Erythroblast (primary cell): Measurements from ENCODE around the gene PSMB10.

Experiments
- DNase-seq, 2 experiments: peaks; one replicate each; lab custom pipeline; 2025; lab: John Stamatoyannopoulos, UW
- GATA1 ChIP-seq: IDR thresholded peaks from 2 replicates; pipeline ENCODE4 v1.6.1; 2011; ENCODE audit warnings: low read depth, mild to moderate bottlenecking, control low read depth, low read length, moderate library complexity
- POLR2A ChIP-seq: IDR thresholded peaks from 2 replicates; pipeline ENCODE4 v1.6.1; 2011; ENCODE audit warnings: mild to moderate bottlenecking, low read length

The PSMB10 gene

DNA sequence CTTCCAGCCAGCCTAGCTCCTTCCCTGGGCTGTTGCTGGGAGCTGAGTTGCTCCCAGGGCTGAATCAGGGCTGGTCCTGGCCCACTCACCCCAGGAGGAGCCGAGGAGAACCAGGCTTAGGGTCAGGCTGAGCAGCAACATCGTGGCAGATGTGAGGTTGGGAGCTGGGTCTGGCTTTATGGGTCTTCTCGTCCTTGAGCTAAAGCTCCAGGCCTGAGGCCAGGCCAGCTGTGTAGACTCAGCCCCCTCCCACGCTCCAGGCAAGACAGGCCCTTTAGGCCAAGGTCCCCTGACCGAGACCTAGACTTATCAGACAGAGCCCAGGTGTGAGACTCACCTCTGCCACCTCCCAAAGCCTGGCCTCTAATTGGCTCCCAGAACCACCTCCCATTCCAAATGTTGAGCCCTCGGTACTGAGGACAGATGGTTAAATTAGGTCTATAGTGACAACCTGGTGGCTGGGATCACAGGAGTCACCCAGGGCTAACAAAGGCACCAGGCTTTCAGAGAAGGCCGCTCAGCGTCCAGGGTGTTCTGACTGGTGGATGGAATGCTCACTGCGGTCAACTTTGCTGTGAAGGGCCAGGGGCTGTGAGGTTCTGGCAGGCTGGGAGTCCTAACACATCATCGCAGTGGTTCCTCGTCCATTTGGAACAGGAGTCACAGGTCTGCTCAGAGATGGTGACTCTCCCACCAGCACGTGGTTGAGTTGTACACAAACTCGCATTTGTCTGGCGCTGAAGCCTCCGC is 4.8 kb downstream of the PSMB10 start, which contains the start of gene CTRL:
Gene CTRL (minus strand): TSS at position 151 of the 750 bp plus-strand sequence. CDS start 10 bp downstream, at position 141.
- TF ChIP-seq GATA1 (no peak), POLR2A (no peak)
- DNase-seq: no peak

DNA sequence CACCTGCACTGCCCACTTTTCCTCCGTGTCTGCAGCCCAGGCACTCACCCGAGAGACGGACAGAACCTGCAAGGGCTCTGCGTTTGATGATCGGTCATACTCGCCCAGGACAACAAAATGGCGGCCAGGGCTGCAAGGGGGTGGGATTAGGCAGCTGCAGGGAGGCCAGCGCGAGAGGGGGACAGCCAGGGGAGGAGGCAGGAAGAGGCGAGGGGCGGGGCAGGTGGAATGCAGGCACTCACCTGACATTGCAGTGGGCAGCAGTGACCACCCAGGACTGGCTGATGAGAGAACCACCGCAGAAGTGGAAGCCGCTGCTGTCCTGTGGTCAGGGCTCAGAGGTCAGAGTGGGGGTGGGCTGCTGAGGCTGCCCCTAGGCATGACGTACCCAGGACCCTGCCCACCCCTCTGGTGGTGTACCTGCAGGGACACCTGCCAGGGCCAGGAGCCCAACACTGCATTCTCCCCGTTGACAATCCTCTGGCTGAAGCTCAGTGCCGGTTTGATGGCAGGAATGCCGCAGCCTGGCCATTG is 5.9 kb downstream of the PSMB10 start:
- DNase-seq: no peak
- no peak for TF ChIP-seq GATA1
- TF ChIP-seq POLR2A: no peak

DNA sequence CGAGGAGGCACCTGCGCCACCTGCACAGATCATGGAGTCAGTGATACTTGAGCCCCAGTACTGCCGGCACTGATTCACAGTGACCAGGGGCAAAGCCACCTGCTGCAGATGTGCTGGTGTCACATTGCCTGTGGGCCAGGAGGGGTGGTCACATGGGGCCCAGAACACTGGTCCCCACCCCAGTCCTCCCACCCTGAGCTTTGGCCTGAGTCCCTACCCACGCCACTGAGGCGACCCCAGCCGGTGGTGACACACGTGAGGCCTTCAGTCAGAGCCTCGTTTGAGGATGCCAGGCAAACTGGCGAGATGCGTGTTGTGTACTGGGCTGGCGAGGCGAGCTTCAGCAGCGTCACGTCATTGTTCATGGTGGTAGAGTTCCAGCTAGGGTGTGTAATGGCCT is 6.5 kb downstream of the PSMB10 start:
- TF ChIP-seq GATA1: no peak
- no peak for TF ChIP-seq POLR2A

DNA sequence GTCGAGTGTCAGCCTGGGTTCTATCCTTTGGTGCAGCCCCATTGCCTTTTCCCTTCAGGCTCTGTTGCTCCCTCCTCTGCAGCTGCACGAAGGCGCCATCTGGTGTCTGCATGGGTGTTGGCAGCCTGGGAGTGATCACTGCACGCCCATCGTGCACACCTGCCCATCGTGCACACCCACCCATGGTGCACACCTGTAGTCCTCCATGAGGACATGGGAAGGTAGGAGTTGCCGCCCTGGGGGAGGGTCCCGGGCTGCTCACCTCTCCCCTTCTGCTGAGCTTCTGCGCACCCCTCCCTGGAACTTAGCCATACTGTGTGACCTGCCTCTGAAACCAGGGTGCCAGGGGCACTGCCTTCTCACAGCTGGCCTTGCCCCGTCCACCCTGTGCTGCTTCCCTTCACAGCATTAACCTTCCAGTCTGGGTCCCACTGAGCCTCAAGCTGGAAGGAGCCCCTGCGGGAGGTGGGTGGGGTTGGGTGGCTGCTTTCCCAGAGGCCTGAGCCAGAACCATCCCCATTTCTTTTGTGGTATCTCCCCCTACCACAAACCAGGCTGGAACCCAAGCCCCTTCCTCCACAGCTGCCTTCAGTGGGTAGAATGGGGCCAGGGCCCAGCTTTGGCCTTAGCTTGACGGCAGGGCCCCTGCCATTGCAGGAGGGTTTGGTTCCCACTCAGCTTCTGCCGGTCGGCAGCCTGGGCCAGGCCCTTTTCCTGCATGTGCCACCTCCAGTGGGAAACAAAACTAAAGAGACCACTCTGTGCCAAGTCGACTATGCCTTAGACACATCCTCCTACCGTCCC is 7.9 kb downstream of the PSMB10 start:
- peak; percentile 68 to 84 for DNase-seq
- TF ChIP-seq POLR2A: no peak
- TF ChIP-seq GATA1: no peak

More for the DNA sequence above, 6.5 kb downstream of the PSMB10 start:
- DNase-seq: no peak

GRCh38 chr16:67928147-67928546 is 8.5 kb downstream of the PSMB10 start:
- no peak for DNase-seq
- TF ChIP-seq GATA1: no peak
- TF ChIP-seq POLR2A: no peak

- no peak for TF ChIP-seq GATA1
- no peak for TF ChIP-seq POLR2A
- no peak for DNase-seq
These were observed 9.3 kb downstream of the PSMB10 start for GRCh38 chr16:67927131-67927941.

DNA sequence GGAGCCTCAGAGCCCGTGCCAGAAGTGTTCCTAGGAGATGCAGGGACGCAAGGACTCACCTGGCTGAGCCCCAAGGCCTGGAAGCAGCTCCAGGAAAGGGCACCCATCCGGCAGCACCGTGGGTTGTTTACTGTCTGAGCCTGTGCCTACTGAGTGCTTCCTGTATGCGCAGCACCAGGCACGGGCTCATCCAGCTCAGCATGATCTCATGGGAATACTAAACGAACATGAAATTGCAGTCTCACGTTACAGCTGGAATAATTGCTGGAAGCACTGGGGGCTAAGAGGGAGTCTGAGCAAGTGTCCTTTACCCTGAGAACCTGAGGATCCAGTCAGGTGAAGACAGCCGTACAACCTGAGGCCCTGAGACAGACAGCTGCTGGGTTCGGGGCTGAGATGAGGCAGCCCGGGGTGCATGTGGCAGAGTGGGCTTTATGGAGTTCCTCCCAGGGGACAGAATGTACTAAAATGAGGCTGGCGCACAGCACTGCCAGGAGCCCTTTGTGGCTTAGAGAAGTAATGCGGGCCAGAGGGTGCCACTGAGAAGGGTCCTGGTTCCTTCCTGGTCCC is 10.4 kb downstream of the PSMB10 start:
- no peak for DNase-seq
- TF ChIP-seq POLR2A (no peak), GATA1 (no peak)

GRCh38 chr16:67924140-67924906 is 12.3 kb downstream of the PSMB10 start:
- no peak for DNase-seq
- TF ChIP-seq GATA1 (no peak), POLR2A (no peak)

DNA sequence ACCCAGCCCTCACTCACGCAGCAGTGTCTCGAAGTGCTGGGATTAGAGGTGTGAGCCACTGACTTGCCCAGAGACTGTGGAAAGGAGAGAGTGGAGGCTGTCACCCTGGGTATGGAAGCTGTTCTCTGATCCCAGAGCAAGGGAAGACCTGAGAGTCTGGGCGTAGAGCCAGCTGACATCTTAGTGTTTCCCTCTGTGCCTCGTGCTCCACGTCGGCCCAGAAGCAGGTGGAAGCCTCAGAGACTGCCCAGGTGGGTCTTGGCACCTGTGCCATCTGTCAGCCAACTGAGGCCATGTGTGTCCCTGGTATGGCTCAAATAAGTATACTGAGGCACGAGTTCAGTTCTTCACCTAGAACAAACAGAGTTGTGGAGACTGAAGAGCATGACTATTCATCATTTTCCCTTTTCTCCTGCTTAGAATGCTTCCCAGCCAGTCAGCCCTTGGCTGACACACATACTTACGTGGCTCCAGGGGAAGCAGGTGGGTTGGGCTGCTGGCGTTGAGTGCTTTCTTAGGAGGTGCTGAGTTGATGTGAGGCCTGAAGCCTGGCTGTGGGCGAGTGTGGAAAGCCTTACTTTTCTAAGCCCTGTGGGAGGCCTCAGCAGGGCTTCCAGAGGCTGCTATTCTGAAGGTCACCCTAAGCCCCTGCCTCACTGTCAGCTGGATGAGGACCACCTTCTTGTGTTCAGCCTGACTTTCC is 13.1 kb downstream of the PSMB10 start:
- no peak for TF ChIP-seq POLR2A
- no peak for TF ChIP-seq GATA1
- no peak for DNase-seq

DNA sequence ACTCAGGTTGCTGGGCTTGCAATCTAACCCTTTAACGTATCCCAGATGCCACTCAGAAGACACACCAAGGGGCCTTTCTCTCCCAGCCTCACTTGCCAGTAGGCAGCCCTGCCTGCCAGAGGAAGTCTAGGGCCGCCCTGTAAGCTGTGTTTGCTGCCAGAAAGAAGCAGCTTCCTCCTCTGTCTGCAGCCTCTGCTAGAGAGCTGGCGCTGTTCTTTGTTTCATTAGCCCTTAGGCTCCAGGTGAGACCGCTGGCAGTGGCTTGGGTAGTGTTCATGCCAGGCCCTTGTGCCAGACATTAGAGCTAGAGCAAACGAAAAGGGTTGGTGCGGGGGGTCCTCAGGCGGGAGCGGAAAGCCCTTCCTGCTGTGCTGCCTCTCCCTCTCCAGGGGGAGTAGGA is 13.9 kb downstream of the PSMB10 start:
- TF ChIP-seq GATA1: no peak
- no peak for TF ChIP-seq POLR2A

GRCh38 chr16:67922221-67922620 is 14.4 kb downstream of the PSMB10 start:
- no peak for DNase-seq
- TF ChIP-seq GATA1: no peak
- no peak for TF ChIP-seq POLR2A

More for the DNA sequence above, 13.9 kb downstream of the PSMB10 start:
- DNase-seq: no peak
